SU-DHL-6 (cell line): ENCODE measurements around the gene CXADR.

ENCODE experiments used
- EZH2phosphoT487 ChIP-seq: fragments of 200-600 bp; sonication (generic), shearing (Covaris generic); conservative IDR thresholded peaks from 2 replicates; pipeline ENCODE4 v1.6.1; 2018; ENCODE audit warnings: mild to moderate bottlenecking, antibody characterized with exemption, low read length, moderate library complexity, mixed read lengths
- TF ChIP-seq, protein P1 (sequence below): fragments of 200-600 bp; sonication (generic); IDR thresholded peaks from one replicate; pipeline ENCODE4 v1.5.1; 2017; ENCODE audit warnings: antibody characterized with exemption, mild to moderate bottlenecking, low read length, moderate library complexity; ENCODE audit not compliant: insufficient read depth, poor library complexity, severe bottlenecking

DNA sequence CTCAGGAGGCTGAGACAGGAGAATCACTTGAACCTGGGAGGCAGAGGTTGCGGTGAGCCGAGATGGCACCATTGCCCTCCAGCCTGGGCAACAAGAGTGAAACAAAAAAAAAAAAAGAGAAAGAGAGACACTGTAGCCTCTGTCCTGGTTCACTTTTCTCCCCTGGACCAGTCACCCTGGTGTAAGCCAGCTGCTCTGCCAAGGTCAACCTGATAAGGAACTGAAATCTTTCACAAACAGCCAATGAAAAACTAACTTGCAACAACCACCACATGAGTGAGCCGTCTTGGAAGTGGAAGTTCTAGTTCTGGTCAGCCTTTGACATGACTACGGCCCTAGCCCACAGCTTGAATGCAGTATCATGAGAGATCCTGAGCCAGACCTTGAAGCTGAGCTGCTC, 36.8 kb upstream of the CXADR start:
- TF ChIP-seq, protein P1, sequence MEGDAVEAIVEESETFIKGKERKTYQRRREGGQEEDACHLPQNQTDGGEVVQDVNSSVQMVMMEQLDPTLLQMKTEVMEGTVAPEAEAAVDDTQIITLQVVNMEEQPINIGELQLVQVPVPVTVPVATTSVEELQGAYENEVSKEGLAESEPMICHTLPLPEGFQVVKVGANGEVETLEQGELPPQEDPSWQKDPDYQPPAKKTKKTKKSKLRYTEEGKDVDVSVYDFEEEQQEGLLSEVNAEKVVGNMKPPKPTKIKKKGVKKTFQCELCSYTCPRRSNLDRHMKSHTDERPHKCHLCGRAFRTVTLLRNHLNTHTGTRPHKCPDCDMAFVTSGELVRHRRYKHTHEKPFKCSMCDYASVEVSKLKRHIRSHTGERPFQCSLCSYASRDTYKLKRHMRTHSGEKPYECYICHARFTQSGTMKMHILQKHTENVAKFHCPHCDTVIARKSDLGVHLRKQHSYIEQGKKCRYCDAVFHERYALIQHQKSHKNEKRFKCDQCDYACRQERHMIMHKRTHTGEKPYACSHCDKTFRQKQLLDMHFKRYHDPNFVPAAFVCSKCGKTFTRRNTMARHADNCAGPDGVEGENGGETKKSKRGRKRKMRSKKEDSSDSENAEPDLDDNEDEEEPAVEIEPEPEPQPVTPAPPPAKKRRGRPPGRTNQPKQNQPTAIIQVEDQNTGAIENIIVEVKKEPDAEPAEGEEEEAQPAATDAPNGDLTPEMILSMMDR, result no peak
- TF ChIP-seq EZH2phosphoT487, result no peak
